Right ventricle myocardium superior (tissue), 1 donor: Measurements from ENCODE around the gene USP36. TPM values are rescaled to one million over a fixed set of nuclear protein-coding genes. Genes with fewer than 3 reads are reported as not detected.

Experiments
- ATAC-seq: fragments of 200-7000 bp; cut with Tn5 transposase; one replicate; pipeline ENCODE4 v1.9.1; 2020; ENCODE audit warnings: mild to moderate bottlenecking; ENCODE audit not compliant: poor library complexity
- DNase-seq: peaks from one replicate; pipeline ENCODE4 v3.0.0-alpha.2; 2020
- intact Hi-C: fragments of 100-400 bp; cut with DNase I; formaldehyde crosslinking; loops from one replicate; pipeline ENCODE4 v1.11.2; 2022
- total RNA-seq: library from RNA; stranded (reverse); fragmentation: NEBNext Ultra II Directional; extraction: Animal tissue kit (Norgen Biotek cat#: 25700); gene quantifications from one replicate; pipeline ENCODE4 v1.2.1, GENCODE V29; 2021
- donor health status: DM: no; HTN: yes; CAD: no; lungs with severe emphysema.

The USP36 gene
- total RNA-seq, 1 donor from 2014 or later = 17.8 TPM

GRCh38 chr17:78798695-78799559 lies 41.7 kb downstream of the USP36 start:
- peak; percentile 46 for ATAC-seq
- intact Hi-C loops = loop anchor here (2.0 to 10.0 kb wide), 2 partner anchors 54 to 302 kb away; no protein-coding TSS in a partner anchor
- DNase-seq = peak; percentile 38

- intact Hi-C loops = loop anchor here (2.0 to 10.0 kb wide), 2 partner anchors 53 to 301 kb away; no protein-coding TSS in a partner anchor
- ATAC-seq = no peak
- DNase-seq = no peak
These were observed 42.7 kb downstream of the USP36 start for GRCh38 chr17:78797691-78798585.

GRCh38 chr17:78797213-78797612 lies 43.4 kb downstream of the USP36 start:
- ATAC-seq (no peak), DNase-seq (no peak)
- intact Hi-C loops = loop anchor here (10.0 kb wide), 1 partner anchor 52 kb away; no protein-coding TSS in a partner anchor

GRCh38 chr17:78796517-78796900 lies 44.1 kb downstream of the USP36 start:
- ATAC-seq (no peak), DNase-seq (no peak)
- intact Hi-C loops = loop anchor here (10.0 kb wide), 1 partner anchor 52 kb away; no protein-coding TSS in a partner anchor

GRCh38 chr17:78795861-78796516 lies 44.6 kb downstream of the USP36 start:
- DNase-seq (no peak), ATAC-seq (peak; percentile 64)
- intact Hi-C loops = loop anchor here (10.0 kb wide), 1 partner anchor 51 kb away; no protein-coding TSS in a partner anchor

- DNase-seq = no peak
- intact Hi-C loops = loop anchor here (10.0 kb wide), 1 partner anchor 50 kb away; no protein-coding TSS in a partner anchor
- ATAC-seq = no peak
These were observed 45.6 kb downstream of the USP36 start for GRCh38 chr17:78794864-78795640.

GRCh38 chr17:78794399-78794798 lies 46.2 kb downstream of the USP36 start:
- intact Hi-C loops = loop anchor here (10.0 kb wide), 1 partner anchor 50 kb away; no protein-coding TSS in a partner anchor
- ATAC-seq = no peak
- no peak for DNase-seq

- no peak for ATAC-seq
- no peak for DNase-seq
- intact Hi-C loops = loop anchor here (10.0 kb wide), 1 partner anchor 49 kb away; no protein-coding TSS in a partner anchor
These were observed 46.6 kb downstream of the USP36 start for GRCh38 chr17:78793968-78794367.

- no peak for DNase-seq
- intact Hi-C loops = loop anchor here (10.0 kb wide), 1 partner anchor 49 kb away; no protein-coding TSS in a partner anchor
These were observed 47.2 kb downstream of the USP36 start for GRCh38 chr17:78793415-78793814.

GRCh38 chr17:78791840-78792709 lies 48.5 kb downstream of the USP36 start:
- ATAC-seq = no peak
- no peak for DNase-seq
- intact Hi-C loops = loop anchor here (10.0 kb wide), 1 partner anchor 47 kb away; no protein-coding TSS in a partner anchor

More at GRCh38 chr17:78793415-78793814, 47.2 kb downstream of the USP36 start:
- ATAC-seq = no peak

- DNase-seq (no peak), ATAC-seq (no peak)
- intact Hi-C loops = loop anchor here (10.0 kb wide), 1 partner anchor 46 kb away; no protein-coding TSS in a partner anchor
These were observed 50.1 kb downstream of the USP36 start for GRCh38 chr17:78790552-78790951.

- ATAC-seq = peak; percentile 72
- DNase-seq = peak; percentile 95
- intact Hi-C loops = loop anchor here (10.0 kb wide), 1 partner anchor 45 kb away; no protein-coding TSS in a partner anchor
These were observed 50.9 kb downstream of the USP36 start for GRCh38 chr17:78789663-78790181.

- intact Hi-C loops = no loop called here
- ATAC-seq = peak; percentile 62
- no peak for DNase-seq
These were observed 51.4 kb downstream of the USP36 start for GRCh38 chr17:78789149-78789662.

GRCh38 chr17:78788451-78788850 lies 52.2 kb downstream of the USP36 start:
- DNase-seq (peak; percentile 17), ATAC-seq (no peak)
- intact Hi-C loops = no loop called here

GRCh38 chr17:78787444-78787843 lies 53.2 kb downstream of the USP36 start:
- intact Hi-C loops = no loop called here
- ATAC-seq = no peak

GRCh38 chr17:78785663-78786057 lies 55.0 kb downstream of the USP36 start:
- DNase-seq = no peak
- intact Hi-C loops = no loop called here
- ATAC-seq = no peak

More at GRCh38 chr17:78787444-78787843, 53.2 kb downstream of the USP36 start:
- no peak for DNase-seq
